ENCODE measurements around the gene SPDEF. TPM values are rescaled to one million over a fixed set of nuclear protein-coding genes. Genes with fewer than 3 reads are reported as not detected.

The SPDEF gene
- total RNA-seq, 1 donor = under 0.01 TPM

GRCh38 chr6:34584694-34585093, 28.6 kb upstream of the SPDEF start:
- DNase-seq (ENCODE audit: low read depth in 2 of 3, low spot score in 2 of 3) = no peak

- no peak for DNase-seq (ENCODE audit: low read depth in 2 of 3, low spot score in 2 of 3)
Measured at GRCh38 chr6:34583861-34584604, 27.9 kb upstream of the SPDEF start.

- DNase-seq (ENCODE audit: low read depth in 2 of 3, low spot score in 2 of 3) = peak in 1 of 3 donors; percentile 14
Measured at GRCh38 chr6:34583461-34583860, 27.3 kb upstream of the SPDEF start.

- DNase-seq (ENCODE audit: low read depth in 2 of 3, low spot score in 2 of 3) = no peak
Measured at GRCh38 chr6:34581561-34581920, 25.4 kb upstream of the SPDEF start.

- no peak for DNase-seq (ENCODE audit: low read depth in 2 of 3, low spot score in 2 of 3)
Measured at GRCh38 chr6:34580707-34581560, 24.8 kb upstream of the SPDEF start.

GRCh38 chr6:34578445-34579262, 22.5 kb upstream of the SPDEF start:
- no peak for DNase-seq (ENCODE audit: low read depth in 2 of 3, low spot score in 2 of 3)

GRCh38 chr6:34576286-34576955, 20.3 kb upstream of the SPDEF start:
- DNase-seq (ENCODE audit: low read depth in 2 of 3, low spot score in 2 of 3) = peak in 1 of 3 donors; percentile 43

GRCh38 chr6:34575326-34575725, 19.2 kb upstream of the SPDEF start:
- DNase-seq (ENCODE audit: low read depth in 2 of 3, low spot score in 2 of 3) = no peak

- no peak for DNase-seq (ENCODE audit: low read depth in 2 of 3, low spot score in 2 of 3)
Measured at GRCh38 chr6:34574647-34575293, 18.6 kb upstream of the SPDEF start.

- DNase-seq (ENCODE audit: low read depth in 2 of 3, low spot score in 2 of 3) = no peak
Measured at GRCh38 chr6:34573567-34574183, 17.5 kb upstream of the SPDEF start.

- no peak for DNase-seq (ENCODE audit: low read depth in 2 of 3, low spot score in 2 of 3)
Measured at GRCh38 chr6:34572585-34572984, 16.5 kb upstream of the SPDEF start.

GRCh38 chr6:34572021-34572420, 15.9 kb upstream of the SPDEF start:
- DNase-seq (ENCODE audit: low read depth in 2 of 3, low spot score in 2 of 3) = no peak

GRCh38 chr6:34571388-34571787, 15.3 kb upstream of the SPDEF start:
- DNase-seq (ENCODE audit: low read depth in 2 of 3, low spot score in 2 of 3) = no peak

- DNase-seq (ENCODE audit: low read depth in 2 of 3, low spot score in 2 of 3) = no peak
Measured at GRCh38 chr6:34570066-34570833, 14.1 kb upstream of the SPDEF start.

- DNase-seq (ENCODE audit: low read depth in 2 of 3, low spot score in 2 of 3) = no peak
Measured at GRCh38 chr6:34569361-34569973, 13.3 kb upstream of the SPDEF start.

GRCh38 chr6:34568341-34569201, 12.4 kb upstream of the SPDEF start:
- no peak for DNase-seq (ENCODE audit: low read depth in 2 of 3, low spot score in 2 of 3)

- no peak for DNase-seq (ENCODE audit: low read depth in 2 of 3, low spot score in 2 of 3)
Measured at GRCh38 chr6:34566830-34567546, 10.9 kb upstream of the SPDEF start.

Measured in hematopoietic multipotent progenitor cell (in vitro differentiated cells).